SW480 (cell line): ENCODE data around the gene DEGS1.
A peak's percentile ranks its signal among the peaks of the same experiment; 100 is the strongest.

Experiments
- DNase-seq: peaks from one replicate; pipeline ENCODE4 v3.0.0-alpha.2; 2016; ENCODE audit warnings: low spot score

DEGS1 gene

DNA sequence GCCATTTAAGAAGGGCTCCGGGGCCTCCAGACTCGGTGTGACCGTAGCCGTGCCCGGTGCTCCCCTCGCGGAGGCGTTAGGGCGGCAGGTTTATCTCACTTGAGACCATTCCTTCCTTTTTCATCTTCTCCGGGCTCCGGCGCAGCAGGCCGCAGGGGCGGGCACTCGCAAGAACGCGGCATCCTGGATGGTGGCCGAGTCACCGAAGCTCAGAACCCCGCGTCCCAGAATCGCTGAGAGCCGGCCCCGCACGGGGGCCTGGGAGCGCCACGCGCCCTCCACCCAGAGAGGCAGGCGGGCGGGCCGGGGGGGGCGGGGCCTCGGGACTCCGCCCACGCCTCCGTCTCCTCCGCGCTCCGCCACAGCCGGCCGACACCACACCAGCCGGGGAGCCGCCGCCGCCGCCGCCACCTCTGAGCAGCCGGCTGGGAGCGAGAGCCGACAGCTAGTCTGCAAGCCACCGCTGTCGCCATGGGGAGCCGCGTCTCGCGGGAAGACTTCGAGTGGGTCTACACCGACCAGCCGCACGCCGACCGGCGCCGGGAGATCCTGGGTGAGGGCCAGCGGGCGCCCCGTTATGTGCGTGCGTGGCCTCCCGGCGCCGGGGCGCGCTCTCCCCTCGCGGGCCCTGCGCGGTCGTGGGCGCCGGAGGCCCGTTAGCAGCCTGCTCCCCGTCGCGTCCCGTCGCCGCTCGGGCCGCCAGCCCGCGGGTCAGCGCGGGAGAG, at the start of gene DEGS1:
Gene DEGS1 (plus strand): TSS at position 375 of the 725 bp plus-strand sequence. CDS start 97 bp downstream, at position 472.
- DNase-seq, result peak; percentile 83

- DNase-seq, result no peak
Measured at GRCh38 chr1:224133741-224134299, 49.2 kb upstream of the DEGS1 start.

GRCh38 chr1:224137518-224137917, 45.5 kb upstream of the DEGS1 start:
- no peak for DNase-seq

DNA sequence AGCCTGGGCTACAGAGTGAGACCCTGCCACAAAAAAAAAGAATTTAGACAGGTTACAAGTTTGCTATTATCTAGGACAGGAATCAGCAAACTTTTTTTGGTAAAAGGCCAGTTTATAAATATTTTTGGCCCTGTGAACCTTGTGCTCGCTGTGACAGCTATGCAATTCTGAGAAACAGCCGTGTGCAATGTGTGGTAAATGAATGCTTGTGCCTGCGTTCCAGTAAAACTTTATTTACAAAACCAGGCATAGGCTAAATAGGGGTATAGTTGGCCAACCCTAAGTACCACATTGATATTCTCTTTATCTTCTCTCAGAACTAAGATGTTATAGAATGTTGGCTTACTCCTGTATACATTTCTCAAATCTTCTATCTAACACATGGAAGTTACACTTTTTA, 44.8 kb upstream of the DEGS1 start:
- no peak for DNase-seq

GRCh38 chr1:224141693-224142092, 41.3 kb upstream of the DEGS1 start:
- no peak for DNase-seq

GRCh38 chr1:224149709-224150108, 33.3 kb upstream of the DEGS1 start:
- DNase-seq, result no peak

GRCh38 chr1:224151117-224151516, 31.9 kb upstream of the DEGS1 start:
- no peak for DNase-seq

- DNase-seq, result no peak
Measured at GRCh38 chr1:224157316-224157715, 25.7 kb upstream of the DEGS1 start.

DNA sequence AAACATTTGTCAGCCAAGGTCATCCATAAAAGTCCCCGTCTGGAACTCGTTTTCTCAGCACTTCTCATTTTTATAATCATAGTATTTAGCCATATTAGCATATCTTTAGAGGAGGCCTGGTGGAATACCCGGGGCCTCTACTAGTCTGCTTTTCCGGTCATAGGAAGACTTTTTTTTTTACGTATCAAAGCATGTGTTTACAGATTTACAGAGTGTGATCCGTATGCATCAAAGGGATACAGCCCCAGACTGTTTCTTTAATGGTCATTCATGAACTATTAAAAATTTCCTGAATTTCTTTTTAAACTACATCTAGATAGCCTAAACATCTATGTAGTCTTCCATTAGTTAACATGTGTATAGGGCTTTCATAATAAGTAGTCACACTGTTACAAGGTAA, 23.5 kb upstream of the DEGS1 start:
- no peak for DNase-seq

DNA sequence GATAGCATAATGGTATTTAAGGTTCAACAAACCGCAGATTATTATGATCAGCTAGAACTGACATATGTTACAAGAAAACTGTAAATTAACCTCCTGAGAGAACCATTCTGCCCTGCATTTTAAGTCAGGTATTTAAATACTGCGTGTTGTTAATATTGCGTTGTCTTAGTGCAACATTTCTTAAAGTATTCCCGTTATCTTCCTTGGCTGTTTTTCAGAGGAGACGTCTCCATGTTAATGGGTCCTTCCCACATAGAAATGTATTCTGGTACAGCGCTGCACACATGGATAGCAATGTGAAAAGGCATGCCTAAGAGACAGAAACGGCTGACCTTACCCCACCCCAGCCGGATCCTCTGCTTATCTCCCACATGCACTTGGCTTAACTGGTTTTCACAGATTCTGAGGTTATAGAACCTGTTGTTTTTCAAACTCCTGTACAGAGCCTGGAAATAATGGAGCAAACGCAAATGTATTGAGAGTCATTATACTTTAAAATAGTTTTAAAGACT, 22.8 kb upstream of the DEGS1 start:
- DNase-seq, result no peak

GRCh38 chr1:224162768-224163167, 20.3 kb upstream of the DEGS1 start:
- no peak for DNase-seq

DNA sequence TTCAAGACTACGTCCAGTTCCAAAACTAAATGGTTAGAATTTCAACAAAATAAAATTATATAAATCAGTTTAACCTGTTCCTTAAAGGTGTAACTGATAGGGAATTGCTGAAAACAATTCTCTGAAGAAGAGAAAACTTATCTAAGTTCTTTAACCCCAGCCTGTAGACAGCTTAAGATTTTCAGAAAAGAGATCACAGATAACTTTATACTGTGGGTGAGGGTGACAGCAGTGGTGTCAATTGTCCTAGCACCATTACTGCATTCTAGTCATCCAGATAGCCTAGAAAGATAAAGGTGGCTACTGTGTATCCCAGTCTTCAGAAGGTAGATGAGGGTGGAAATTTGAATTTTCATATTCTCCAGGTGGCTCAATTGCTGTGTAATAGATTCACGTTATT, 19.7 kb upstream of the DEGS1 start:
- no peak for DNase-seq

- DNase-seq, result no peak
Measured at GRCh38 chr1:224168859-224169380, 14.1 kb upstream of the DEGS1 start.

DNA sequence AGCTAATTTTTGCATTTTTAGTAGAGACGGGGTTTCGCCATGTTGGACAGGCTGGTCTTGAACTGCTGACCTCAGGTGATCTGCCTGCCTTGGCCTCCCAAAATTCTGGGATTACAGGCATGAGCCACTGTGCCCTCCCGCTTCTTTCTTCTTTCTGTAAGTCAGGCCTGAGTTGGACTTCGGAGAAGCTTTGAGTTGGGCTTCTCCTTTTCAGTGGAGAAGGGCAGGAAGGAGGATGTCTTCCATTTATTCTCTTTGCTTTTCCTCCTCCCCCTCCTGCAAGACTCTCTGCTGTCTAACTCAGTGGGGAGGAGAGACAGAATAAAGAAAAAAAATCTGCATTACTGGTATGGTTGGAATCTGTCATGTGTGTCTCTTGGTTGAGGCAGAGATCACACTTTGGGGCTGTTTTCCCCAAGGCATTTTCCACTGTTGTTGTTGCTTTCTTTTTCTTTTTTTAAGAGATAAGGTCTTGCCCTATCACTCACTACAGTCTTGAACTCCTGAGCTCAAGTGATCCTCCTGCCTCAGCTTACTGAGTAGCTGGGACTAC, 13.2 kb upstream of the DEGS1 start:
- no peak for DNase-seq

DNA sequence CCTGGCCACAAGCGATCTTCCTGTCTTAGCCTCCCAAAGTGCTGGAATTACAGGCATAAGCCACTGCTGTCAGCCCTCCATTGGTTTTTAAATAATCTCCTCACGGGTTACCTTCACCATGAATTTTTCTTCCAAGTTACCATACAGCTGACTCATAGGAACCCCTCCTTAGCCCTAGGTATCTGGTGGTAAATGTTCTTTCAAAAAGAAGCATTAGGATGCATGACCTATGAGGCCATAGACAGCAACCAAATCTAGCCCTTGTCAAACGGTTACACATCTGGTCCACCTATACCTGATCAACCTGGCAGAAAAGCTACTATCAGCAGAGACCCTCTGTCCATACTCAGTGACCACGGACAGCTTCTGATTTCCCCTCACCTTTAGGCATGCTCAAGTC, 12.7 kb upstream of the DEGS1 start:
- DNase-seq, result no peak

DNA sequence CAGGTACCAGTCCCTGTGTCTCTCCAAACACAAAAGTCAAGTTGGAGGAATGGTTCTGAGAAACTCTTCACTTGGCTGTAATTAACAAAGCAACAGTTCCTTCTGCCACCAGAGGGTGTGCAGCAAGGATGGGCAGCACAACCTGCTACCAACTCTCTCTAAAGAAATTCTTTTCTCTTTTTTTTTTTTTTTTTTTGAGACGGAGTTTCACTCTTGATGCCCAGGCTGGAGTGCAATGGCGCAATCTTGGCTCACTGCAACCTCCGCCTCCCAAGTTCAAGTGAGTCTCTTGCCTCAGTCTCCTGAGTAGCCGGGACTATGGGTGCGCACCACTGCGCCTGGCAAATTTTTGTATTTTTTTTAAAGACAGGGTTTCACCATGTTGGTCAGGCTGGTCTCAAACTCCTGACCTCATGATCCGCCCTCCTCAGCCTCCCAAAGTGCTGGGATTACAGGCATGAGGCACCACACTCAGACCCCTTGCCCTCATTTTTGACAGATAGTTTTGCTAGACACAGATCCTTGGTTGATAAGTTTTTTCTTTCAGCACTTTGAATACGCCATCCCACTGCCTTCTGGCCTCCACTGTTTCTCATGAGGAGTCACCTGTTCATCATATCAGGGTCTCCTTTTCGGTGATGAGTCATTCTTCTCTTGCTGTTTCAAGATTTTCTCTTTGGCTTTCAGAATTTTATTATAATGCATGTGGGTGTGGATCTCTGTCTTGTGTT, 12.1 kb upstream of the DEGS1 start:
- no peak for DNase-seq

DNA sequence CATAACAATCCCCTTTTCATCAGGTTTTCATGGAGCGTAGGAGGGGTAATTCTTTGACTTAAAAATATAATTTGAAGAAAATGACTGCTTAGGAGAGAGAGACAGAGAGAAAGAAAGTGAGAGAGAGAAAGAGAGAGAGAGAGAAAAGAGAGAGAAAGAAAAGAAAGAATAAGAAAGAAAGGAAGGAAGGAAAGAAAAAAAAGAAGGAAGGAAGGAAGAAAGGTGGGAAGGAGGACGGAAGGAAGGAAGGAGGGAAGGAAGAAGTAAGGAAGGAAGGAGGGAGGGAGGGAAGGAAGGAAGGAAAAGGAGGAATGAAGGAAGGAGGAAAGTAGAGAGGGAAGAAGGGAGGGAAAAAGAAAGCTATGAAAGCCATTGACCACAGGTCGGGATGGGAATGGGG, 10.8 kb upstream of the DEGS1 start:
- no peak for DNase-seq

DNA sequence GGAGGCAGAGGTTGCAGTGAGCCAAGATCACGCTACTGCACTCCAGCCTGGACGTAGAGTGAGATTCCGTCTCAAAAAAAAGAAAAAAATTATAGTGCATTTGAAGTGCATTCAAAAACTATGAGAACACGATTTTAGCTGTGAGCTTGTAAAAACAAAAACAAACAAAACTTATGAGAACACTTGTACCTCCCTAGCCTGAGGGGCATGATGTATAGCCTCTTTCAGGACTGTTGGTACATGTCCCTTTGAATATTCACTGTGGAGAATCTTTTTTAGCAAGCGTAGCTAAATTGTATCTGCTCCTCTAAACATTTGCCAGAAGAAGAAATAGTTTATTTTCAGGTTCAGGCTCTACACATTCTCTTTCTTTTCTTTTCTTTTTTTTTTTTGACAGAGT, 9.5 kb upstream of the DEGS1 start:
- DNase-seq, result no peak

GRCh38 chr1:224175617-224176016, 7.4 kb upstream of the DEGS1 start:
- no peak for DNase-seq

GRCh38 chr1:224177356-224177999, 5.6 kb upstream of the DEGS1 start:
- no peak for DNase-seq

DNA sequence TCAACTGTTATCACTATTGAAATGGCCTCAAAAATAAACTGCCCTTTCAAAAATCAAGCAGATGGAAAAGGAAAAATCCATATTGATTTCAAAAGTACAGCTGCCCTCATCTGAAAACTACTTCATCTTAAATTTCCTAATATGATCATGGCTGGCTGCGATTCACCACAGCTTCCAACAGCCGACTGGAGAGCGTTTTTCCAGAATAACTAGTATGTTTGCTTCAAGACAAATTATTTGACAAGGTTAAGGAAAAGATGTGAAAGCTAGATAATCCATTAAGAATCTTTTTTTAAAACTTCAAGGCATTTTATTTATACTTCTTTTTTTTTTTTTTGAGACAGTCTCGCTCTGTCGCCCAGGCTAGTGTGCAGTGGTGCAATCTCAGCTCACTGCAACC, 4.1 kb upstream of the DEGS1 start:
- no peak for DNase-seq

- no peak for DNase-seq
Measured at GRCh38 chr1:224180783-224181452, 2.1 kb upstream of the DEGS1 start.
